NCI-H2107 treated with DMSO at 0.1 percent for 48 hours (cell line): ENCODE measurements around the gene RAB6B.

Experiments used
- DNase-seq: peaks from one replicate; lab custom pipeline; 2025; ENCODE audit not compliant: unreplicated experiment; lab: John Stamatoyannopoulos, UW

Gene RAB6B

DNA sequence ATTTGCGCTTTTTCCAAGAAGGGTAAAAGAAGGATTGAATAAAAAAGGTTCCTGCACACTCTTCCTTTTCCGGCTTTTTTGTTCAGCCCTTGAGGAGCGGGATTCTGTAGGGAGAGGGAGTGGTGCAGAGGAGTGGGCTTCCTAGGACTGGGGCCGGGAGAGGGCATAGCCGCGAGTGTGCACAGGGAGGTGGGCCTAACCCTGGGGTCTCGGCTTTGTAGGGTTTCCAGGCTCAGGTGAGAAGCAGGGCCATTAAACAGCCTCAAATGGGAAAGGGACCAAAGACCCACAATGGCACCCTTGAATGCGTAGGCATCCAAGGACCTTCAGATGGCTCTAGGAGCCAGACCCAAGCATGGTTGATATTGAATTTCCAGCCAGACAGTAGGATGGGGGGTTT lies 35.4 kb upstream of the RAB6B start:
- no peak for DNase-seq

DNA sequence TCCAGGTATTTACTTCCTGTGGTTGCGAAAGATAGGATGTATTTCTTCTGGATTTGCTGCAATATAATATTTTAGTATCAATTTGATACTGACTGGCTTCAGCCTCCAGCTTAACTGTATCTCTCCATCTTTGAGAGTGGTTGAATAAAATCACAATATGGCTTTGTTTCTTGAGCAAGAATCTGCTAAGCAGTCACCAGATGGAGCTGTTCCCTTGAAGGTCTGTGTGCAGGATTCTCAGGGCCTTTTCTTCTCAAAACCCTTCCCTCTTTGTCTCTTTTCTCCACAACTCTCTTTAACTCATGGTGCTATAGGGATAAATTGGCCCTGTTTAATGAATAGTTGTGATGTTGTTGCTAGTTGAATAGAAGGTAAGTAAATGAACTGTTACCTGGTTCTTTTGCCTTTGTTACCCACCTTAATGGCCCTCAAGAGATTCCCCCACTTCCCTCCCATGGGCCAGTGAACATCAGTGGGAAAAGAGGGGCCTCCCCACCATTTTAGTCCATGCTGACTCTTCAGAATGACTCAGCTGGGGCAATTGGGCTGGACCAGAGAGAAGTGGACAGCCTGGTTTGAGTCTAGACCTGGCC lies 34.8 kb upstream of the RAB6B start:
- peak; percentile 76 for DNase-seq

DNA sequence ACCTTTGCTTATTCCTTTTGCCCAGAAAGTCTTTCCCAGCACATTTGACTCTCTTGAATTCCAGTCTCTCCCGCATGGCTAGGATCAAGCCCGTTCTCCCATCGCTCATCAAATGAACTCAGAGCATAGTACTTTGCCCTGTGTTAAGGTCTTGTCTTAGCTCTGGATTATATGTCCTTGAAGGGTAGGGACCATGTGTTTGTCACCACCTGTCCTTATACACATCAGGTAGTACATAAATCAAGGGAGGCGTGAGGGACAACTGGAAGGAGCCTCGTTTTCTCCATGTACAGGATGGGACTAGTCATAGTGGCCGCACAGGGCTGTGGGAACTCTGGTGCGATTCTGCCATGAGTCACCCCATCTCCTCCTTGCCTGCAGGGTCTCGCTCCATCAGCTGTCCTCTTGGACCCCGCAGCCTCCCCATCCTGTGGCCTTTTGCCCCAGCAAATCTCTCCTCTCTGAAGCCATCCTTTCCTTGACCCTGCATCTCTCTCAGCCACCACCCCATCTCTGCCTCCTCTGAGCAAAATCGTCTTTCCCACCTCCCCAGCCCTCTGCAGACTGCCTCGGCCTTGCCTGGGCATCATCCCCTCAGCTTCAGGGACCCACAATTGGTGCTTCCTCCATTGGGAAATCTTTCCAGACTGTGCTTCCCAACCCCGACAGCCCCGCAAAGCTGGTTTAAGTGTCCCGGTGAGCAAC lies 33.4 kb upstream of the RAB6B start:
- no peak for DNase-seq

DNA sequence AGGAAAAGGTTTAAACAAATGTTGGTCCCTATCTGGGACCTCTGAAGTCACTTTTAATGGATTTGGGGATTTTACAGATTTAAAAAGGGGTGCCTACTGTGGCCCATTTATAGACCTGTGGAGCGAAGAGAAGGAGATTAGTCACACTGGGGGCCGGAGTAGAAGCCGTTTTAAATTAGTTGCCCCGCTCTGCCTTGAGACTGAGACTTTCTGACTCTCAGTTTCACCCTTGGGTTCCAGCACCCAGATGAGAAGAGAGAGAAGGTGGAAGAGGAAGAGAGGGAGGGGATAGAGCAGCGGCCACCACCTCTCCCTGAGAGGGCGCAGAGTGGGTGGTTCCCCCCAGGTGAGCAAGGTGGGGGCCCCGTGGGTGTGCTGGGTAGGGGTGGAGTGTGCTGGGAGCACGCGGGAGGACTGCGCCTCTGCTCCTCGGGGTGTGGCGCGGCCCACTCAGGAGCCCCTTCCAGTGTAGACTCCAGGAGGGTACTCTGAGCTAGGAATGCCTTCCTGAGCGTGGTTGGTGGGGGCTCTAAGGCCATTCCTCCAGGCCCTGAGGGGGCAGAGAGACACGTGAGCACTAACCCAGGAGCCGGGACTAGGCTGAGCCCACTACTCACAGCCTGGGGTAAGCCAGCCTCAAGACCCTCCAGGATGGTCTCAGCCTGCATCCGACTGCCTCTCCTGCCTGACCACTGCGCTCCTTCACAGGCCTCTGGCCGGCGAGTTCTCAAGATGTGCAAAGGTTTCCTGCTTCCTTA lies 32.6 kb upstream of the RAB6B start:
- DNase-seq: no peak

DNA sequence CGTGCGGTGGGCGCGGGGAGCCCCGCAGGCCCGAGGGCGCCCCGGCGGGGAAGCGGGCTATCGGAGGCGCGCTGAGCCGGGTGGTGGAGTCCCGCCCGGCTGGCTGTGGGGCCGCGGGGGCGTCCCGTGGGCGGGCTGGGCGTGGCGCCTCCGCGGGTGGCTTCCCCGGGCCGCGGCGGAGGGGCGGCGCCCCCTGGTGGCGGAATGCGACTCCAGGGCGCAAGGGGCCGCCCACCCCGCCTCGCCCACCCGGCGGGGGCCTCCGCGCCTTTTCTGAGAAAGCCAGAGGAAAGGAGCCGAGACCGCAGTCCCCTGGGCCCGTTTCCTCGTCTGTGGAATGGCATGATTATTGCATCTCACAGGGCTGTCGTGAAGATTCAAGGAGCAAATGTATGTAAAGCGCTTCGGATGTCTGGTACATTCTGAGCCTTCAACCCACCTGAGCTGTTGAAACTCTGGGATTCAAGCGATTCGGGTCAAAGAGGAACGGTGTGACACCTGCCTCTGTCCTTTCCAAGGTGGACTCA lies 31.9 kb upstream of the RAB6B start:
- DNase-seq: no peak

DNA sequence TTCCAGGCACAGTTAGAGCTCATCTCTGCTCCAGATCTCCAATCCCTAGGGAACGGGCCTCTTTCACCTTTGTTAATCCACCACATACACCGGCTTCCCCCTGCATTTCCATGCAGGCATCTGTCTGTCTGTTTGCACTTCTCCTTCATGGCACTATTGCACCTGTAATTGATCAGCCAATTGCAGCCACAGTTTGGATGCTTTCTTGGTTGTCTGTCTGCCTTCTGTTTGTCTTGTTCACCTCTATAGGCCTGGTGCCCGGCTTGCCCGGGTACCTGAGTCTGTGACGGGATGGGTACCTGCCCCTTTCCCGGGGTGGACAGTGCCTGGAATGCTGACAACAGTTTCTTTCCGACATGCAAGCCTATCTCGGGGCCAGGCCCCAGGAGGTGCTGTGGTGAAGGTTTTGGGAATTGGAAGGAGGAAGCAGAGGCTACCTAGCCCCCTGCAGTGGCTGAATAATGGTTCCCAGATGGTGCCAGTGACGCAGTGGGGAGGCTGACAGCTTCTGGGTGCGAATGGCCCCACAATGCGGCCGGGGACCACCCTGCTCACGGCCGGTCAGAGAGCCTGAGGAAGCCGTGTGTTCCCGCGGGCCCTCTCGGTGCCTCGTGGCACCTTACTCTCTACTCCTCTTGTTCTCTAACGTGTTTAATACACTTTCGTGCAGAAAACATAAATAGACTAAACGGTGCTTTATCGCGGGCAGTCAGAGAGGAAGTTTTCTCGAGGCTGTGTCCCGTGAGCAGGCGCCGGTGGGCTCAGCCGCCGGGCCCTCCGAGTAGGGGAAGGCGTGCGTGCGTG lies 31.3 kb upstream of the RAB6B start:
- no peak for DNase-seq

DNA sequence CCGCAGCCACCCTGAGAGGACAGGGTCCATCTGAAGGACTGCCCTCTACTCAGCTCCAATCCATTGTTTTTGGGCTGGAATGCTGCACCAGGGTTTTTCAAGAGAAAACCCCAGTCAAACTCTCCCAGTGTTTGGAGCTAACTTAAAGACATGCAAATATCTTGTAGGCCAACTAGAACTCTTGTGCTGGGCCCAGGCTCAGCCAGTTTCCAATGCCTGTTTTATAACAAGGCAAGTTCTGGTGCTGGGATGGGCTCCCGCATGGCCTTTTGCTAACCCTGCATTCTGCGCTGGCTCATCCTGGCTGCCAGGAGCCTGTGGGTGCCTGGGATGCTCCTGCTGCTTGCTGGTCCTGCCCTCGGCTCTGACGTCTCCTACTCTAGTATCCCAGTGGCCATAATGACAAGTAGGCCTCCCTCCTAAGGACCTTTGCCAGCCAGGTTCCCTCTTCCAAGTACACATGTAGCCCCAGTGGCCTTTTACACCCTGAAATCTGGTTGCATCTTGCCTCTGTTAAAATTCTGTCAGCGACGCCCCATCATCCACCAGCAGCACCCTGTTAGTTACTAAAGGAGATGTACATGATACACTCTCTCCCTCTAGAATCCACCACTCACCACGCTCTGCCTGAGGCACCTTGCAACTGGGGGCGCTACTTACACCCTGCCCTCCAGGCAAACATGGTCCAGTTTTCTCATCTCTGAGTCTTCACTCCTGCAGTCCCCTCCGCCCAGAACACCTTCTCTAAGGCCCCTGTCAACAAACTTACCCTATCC lies 30.5 kb upstream of the RAB6B start:
- no peak for DNase-seq

DNA sequence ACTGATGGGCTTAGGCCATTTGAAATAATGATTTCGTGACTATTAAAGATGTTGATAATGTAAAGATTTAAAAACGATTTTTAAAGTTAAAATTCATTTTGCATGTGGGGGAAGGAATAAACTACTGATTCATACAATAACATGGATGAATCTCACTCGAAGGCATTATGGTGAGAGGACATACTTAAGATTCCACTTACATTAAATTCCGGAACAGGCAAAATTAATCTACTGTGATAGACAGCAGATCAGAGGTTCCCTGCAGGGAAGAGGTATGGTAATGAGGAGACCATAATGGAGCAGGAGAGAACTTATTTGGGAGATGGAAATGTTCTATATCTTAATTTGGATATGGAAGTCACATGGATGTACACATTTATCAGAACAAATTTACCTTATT lies 28.4 kb upstream of the RAB6B start:
- DNase-seq: no peak

DNA sequence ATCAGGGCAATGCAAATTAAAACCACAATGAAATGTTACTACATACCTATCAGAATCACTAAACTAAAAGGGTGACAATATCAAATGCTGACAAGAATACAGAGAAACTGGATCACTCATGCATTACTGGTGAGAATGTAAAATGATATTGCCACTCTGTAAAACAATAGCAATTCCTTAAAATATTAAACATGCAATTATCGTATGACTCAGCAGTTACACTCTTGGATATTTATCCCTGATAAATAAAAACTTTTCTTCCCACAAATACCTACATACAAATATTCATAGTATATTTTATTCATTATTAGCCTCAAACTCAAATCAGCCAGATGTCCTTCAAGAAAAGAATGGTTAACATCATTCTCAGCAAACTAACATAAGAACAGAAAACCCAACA lies 25.9 kb upstream of the RAB6B start:
- DNase-seq: no peak

DNA sequence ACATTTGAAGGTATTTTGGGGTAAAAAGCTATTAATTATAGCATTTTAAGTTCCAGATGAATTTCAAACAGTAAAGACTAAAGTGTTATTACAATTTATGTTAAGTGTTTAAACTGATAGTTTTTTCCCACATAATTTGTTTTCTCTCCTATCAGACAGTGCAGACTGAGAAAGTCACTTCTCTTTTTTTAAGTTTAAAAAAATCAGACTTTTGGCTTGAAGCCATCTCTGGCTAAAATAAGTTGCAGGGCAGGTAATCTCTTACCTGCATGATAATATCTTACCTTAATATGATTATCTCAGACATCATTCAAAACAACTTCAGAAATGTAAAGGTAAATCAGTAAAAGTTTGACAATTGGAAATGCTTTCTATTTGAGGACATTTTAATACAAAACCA lies 21.5 kb upstream of the RAB6B start:
- no peak for DNase-seq

DNA sequence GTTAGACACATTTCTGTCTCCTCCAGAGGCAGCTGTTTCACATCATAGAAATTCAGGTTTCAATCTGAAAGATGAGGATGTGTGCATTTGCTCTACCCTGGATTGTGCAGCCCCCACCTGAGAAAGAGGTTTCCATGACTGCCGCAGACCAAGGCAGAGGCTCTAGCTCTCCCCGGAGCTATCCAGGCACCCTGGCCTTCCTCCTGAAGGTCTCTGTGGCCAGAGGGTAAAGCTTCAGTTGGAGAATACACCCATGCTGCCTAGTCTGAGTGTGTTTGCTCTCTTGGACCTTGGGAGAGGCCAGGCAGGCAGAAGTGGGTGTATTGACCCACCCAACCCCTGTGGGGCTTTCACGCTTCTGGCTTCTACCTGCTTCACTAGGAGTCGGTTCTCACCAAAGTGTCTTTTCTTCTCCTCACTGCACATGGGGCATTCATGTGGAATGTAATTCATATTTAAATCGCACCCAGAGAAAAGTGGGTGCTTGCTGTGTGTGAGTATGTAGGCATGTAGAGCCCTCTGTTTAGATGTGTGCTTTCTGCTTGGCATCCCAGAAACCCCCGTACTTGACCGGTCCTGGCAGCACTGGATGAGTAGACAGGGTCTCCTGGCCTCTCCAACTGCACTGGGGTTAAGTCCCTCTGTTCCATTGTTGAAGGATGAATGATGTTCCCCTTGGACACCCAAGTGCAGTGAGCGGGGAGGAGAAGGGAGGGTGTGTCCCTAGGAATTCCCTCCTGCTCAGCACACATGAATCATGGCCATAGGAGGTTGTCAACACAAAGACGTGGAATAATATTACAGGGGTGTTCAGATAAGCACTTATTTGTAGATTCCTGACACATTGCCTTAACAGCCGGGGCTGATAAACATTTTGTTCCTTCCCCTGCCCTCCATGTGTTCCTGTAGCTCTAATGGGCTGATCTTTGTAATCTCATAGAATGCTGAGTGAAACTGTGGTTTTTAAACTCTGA lies 20.3 kb upstream of the RAB6B start:
- no peak for DNase-seq

DNA sequence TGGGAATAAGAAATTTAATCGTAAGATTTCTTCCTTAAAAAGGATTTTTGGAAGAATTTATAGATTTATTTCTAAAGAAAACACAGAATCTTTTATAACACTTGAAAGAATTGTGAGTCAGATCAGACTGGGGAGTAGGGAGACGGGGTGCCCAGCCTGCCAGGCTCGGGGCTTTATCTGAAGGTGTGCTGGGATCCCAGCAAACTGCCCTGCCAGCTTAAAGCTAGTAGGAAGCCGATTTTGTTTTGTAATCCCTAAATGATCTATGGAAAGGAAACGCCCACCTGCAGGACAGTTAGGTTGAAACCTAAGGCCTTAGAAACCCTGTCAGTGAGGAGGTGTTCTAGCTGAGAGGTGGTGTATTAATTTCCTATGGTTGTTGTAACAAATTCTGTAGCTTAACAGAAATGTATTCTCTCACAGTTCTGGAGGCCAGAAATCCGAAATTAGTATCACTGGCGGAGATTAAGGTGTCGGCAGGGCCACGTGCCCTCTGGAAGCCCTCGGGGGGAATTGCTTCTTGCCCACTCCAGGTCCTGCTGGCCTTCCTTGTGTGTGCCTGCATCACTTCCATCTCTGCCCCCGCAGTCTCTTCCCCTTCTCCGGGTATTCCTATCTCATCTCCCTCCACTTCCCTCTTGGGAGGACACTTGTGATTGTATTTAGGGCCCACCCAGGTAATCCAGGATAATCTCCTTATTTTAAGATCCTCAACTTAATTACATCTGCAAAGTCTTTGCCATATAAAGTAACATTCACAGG lies 19.3 kb upstream of the RAB6B start:
- no peak for DNase-seq

DNA sequence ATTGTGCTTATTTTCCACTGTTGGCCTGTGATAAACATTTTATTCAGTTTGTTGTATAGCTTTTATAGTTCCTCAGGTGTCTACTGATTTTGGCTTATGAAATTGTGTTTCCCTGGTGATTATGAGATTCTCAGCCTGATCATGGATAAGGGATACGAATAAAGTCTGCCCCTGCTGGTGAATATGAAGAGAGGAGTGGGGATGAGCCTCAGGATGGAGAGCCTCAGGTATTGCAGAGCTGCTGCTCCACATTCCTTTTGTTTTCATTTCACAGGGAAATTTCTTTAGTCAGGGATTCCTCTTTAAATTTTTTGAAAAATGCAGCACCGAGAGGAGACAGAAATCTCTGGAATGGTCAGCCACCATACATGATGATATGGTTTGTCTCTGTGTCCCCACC lies 14.7 kb upstream of the RAB6B start:
- DNase-seq: no peak

DNA sequence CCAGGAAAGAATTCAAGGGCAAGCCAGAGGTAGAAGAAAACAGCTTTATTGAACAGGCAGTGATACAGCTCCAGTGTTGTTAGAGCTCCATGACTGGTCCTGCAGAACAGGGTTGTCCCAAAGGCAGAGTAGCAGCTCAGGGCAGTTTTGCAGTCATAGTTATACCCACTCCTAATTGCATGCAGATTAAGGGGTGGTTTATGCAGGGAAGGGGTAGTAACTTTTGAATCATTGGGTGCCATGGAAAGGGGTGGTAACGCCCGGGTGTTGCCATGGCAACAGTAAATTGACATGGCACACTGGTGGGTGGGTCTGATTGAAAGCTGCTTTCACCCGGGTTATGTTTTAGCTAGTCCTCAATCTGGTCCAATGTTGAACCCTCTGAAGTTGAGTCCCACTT lies 9.7 kb upstream of the RAB6B start:
- DNase-seq: no peak

DNA sequence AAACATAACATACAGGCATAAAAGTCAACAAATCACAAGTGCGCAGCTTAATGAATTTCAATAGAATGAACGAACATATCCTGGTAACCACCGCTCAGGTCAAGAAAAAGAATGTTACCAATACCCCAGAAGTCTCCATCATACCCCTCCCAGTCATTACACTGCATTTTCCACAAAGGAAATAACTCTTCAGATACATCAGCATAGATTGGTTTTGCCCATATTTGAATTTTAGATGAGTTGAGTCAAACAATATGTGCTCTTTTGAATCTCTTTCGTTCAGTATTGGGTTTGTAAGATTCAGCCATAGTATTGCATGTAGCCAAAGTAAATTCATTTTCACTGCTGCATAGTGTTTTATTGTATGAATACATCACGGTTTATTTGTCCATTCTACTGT lies 6.2 kb upstream of the RAB6B start:
- no peak for DNase-seq

DNA sequence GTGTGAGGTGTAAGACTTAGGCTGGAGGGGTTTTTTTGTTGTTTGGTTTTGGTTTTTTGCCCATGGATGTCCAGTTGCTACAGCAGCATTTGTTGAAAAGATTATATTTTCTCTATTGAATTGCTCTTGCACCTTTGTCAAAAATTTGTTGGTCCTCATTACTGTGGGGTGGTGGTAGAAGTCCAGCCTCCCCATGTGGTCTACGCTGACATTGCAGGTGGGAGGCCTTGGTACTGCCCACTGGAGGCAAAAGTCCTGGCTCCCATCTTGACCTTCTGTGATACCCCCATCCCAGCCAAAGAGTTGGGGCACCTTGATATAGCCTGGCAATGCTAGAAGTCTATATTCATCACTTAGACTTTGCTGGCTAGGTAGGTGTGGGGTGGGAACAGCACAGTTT lies 5.4 kb upstream of the RAB6B start:
- DNase-seq: no peak

DNA sequence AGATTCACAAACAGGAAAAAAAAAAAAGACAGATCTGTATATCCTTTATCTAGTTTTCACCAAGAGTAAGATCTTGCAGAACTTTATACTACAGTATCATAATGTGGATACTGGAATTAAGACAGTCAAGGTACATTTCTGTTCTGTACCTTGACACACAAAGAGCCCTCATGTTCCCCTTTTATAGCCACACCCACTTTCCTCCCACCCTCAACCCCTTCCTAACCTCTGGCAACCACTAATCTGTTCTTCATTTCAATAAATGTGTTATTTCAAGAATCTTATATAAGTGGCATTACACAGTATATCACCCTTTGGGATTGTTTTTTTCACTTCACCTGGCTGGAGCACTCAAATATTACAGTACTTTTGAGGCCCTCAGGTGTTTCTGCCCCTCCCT lies 3.6 kb upstream of the RAB6B start:
- no peak for DNase-seq

DNA sequence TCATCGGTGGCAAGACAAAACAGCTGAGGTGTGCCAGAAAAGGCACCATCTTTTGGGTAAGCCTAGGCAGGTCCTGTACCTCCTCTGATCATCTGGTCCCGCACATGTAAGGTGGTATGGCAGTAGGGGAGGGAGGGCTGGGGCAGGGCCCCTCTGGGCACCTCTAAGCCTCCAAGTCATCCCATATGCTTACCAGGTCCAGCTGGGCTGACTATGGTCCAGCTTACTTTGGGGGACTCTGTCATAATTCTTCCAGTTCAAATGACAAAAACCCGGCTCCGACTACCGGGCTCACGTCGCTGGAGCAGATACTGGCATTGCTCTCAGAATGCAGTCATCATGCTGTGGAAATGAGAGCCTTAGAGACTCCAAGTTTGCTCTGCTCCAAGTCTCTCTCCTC lies 1.9 kb upstream of the RAB6B start:
- DNase-seq: no peak
